Prostate gland (tissue), 2 donors: ENCODE results near the gene CABP5.

Experiments used
- POLR2A ChIP-seq: fragments of 450-650 bp; IDR thresholded peaks from one replicate; pipeline ENCODE4 v1.6.1; 2016; ENCODE audit warnings: antibody characterized with exemption, mild to moderate bottlenecking
- TF ChIP-seq, protein P1 (sequence below), 4 experiments: fragments of 200-600 bp in 2 of 4; fragments of 450-650 bp in 2 of 4; sonication (generic) in 2 of 4; IDR thresholded peaks; 1 replicate in 3 of 4; 2 replicates in 1 of 4; pipeline ENCODE4 v1.5.1; 2016 to 2019; ENCODE audit warnings: antibody characterized with exemption in 4 of 4, mild to moderate bottlenecking in 2 of 4, moderate library complexity in 2 of 4

DNA sequence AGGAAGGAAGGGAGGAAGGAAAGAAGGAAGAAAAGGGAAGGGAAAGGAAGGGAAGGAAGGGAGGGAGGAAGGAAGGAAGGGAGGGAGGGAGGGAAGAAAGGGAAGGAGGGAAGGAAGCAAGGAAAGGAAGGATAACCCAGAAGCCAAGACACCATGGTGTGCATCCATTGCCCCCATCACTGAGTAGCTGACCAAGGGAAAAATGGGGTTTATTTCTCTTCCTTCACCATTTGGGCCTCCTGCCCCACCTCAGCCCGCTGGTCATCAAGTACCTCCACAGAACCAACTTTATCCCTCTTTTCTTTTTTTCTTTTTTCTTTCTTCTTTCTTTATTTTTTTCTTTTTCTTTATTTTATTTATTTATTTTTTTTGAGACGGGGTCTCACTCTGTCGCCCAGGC lies 20.4 kb downstream of the CABP5 start:
- TF ChIP-seq, protein P1, sequence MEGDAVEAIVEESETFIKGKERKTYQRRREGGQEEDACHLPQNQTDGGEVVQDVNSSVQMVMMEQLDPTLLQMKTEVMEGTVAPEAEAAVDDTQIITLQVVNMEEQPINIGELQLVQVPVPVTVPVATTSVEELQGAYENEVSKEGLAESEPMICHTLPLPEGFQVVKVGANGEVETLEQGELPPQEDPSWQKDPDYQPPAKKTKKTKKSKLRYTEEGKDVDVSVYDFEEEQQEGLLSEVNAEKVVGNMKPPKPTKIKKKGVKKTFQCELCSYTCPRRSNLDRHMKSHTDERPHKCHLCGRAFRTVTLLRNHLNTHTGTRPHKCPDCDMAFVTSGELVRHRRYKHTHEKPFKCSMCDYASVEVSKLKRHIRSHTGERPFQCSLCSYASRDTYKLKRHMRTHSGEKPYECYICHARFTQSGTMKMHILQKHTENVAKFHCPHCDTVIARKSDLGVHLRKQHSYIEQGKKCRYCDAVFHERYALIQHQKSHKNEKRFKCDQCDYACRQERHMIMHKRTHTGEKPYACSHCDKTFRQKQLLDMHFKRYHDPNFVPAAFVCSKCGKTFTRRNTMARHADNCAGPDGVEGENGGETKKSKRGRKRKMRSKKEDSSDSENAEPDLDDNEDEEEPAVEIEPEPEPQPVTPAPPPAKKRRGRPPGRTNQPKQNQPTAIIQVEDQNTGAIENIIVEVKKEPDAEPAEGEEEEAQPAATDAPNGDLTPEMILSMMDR (IDR thresholded peaks at IDR 0.05): no peak
- TF ChIP-seq POLR2A: no peak
